GM18507 (cell line): ENCODE data around the gene SIRT3.

Experiments used
- DNase-seq: peaks from one replicate; pipeline ENCODE4 v3.0.0; 2011; ENCODE audit warnings: low read depth; ENCODE audit not compliant: insufficient read length; ENCODE audit errors: extremely low spot score
- FAIRE-seq: peaks from 2 replicates; lab custom pipeline; 2011; peaks lifted over from hg19 to GRCh38; lab: Jason Lieb, UNC

SIRT3 gene

DNA sequence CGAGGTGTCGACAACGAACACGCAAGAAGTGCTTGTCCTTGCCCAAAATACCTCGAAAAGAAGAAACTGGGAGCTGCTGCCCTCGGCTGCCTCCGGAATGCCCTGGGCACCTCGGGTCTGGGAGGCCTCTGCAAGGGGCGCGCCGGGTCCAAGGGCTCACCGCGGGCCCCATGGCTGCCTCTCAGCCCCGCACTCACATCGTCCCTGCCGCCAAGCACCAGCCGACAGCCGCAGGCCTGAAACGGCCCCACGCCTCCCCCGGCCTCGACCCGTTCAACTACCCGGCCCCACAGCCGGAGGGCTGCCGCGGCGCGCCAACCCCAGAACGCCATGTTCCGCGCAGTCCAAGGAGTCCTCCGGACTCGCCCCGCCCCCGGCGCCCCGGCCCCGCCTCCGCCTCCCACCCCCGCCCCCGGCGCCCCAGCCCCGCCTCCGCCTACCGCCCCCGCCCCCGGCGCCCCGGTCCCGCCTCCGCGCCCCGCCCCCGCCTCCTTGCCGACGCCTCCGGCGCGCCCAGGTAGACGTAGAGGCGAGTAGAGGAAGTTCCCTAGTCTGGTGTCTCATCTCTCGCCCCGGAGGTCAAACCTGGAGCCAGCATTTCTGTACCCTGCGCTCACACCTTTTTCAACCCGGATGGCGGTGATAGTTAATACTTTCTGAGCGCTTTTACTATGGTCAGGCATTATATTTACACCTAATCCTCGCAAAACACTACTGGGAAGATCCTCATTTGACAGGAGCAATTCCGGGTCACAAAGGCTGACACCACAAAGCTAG lies at the start of gene SIRT3:
SIRT3 (minus strand) TSS at position 346 of the 777 bp plus-strand sequence; CDS start at position 332, 14 bp downstream.
- DNase-seq (peak; percentile 96), FAIRE-seq (peak; percentile 80)

DNA sequence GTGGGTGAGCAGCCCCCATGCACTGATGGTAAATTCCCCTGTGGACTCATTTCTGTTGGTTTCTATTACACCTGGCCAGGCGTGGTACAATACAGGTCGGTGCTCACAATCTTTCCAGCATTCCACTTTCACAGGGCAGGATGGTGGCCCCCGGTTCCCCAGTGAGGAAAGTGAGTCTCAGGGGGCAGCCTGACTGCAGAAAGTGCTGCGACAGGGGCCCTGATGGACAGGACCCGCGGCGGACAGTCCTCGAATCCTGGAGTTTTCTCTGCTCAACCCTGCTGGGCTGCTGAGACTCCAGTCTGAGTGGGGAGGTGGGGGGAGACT lies 49.7 kb upstream of the SIRT3 start:
- DNase-seq (no peak), FAIRE-seq (no peak)

DNA sequence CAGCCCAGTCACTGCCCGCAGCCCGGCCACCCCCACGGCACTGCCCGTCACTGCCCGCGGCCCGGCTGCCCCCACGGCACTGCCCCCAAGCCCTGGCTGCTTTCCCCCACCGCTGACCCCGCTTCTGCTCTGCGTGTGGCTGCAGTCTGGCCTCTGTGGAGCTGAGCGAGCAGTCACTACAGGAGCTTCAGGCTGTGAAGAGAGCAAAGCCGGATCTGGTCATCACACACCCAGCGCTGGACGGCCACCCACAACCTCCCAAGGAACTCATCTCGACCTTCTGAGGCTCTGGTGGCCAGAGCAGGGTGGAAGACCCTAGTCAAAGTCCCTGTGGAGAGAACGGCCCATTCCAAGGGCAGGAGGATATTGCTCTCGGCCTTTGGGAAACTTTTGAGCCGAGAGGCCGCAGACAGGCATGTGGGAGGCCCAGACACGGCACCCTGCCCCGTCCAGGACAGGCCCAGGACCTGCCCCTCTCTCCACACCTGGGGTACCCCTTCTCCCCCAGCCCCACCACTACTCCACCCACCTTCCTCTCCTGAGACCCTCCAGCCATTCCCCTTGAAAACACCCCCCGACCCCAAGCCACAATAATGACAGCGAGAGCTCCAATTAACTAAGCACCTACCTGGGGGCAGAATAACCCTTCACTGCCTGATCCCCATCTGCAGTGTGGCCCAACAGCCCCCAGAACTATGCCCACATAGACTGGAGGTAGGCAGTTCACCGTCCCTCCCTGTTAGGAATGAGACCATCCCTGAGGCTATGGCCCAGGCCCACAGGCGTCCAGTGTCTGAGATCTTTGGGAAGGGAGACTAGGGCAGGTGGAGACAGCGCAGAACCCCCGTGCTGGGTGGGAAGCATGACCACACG lies 49.1 kb upstream of the SIRT3 start:
- no peak for DNase-seq
- no peak for FAIRE-seq

DNA sequence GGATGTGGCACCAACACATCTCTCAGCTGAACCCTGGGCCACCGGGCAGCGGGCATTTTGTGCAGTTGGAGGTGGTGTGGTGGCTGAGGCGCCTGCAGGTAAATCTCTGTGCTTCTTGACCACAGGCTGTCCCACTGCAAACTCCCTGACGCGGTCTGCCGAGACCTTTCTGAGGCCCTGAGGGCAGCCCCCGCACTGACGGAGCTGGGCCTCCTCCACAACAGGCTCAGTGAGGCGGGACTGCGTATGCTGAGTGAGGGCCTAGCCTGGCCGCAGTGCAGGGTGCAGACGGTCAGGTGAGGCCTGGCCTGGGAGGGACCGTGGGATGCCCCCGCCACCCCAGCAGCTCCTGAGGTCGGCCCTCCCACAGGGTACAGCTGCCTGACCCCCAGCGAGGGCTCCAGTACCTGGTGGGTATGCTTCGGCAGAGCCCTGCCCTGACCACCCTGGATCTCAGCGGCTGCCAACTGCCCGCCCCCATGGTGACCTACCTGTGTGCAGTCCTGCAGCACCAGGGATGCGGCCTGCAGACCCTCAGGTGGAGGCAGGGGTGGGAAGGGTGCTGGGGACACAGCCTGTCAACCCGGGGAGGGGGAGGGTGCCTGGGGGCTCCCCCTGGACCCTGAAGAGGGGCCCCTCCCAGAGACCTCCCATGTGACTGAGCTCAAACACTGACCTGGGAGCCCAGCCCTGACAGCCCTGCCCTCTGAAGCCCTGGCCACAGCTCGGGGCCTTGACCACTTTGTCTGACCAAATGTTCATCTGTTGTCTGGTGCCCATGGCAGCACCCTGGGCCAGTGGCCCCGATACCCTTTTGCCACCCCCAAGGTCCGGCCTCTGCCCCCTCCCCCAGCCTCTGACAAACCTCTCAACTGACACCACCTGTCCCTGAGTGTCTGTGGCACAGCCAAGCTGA lies 48.2 kb upstream of the SIRT3 start:
- DNase-seq (no peak), FAIRE-seq (no peak)

DNA sequence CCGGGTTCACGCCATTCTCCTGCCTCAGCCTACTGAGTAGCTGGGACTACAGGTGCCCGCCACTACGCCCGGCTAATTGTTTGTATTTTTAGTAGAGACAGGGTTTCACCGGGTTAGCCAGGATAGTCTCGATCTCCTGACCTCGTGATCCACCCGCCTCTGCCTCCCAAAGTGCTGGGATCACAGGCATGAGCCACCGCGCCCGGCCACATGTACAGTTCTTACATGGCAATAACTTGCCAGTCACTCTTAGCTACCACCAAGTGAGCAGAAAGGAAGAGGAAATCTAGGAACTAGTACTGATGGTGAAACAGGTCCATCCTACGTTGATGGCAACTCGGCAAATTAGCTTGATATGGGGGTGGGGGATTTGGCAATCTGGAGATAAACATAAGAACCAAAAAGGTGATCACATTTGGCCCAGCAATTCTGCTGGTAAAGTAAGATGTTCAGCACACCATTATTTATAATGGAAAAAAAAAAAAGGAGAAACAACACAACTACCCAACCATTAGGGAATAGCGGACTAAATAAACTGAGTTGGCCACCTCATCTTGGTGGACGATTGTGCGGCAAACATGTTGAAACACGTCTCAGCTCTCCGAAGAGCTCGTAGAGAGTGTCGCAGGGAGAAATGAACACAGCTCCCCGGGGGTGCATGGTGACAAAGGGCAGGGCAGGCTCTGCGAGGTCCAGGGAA lies 47.4 kb upstream of the SIRT3 start:
- no peak for DNase-seq
- FAIRE-seq: no peak

DNA sequence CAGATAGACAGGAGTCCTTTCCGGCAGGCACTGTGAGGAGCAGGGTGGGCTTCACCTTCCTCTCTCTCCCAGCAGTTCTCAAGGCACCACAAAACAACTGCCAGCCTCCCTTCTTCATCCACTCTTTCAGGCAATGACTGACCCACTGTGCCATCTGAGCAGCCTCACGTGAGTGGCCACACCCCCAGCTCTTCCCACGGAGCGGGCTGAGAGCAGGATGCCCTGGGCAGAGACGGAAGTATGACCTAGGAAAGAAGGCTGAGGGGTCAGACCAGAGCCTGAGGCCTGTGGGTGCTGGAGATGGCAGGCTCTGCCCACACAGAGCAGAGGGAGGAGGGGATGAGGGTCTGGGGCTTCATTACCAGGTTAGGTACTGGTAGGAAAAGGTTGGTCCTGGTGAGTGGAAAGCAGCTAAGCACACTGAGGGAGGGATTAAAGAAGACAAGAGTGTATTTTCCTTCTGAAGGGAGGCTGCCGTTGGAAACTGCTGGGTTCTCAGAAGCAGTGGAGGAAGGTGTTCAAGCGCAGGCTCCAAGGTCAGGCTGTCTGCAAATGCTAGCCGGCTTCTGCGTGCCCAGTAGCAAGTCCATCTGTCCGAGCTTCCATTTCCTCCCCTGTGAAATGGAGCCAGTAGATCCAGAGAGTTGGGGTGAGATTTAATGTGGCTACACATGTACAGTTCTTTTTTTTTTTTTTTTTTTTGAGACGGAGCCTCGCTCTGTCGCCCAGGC lies 46.7 kb upstream of the SIRT3 start:
- FAIRE-seq (no peak), DNase-seq (no peak)

DNA sequence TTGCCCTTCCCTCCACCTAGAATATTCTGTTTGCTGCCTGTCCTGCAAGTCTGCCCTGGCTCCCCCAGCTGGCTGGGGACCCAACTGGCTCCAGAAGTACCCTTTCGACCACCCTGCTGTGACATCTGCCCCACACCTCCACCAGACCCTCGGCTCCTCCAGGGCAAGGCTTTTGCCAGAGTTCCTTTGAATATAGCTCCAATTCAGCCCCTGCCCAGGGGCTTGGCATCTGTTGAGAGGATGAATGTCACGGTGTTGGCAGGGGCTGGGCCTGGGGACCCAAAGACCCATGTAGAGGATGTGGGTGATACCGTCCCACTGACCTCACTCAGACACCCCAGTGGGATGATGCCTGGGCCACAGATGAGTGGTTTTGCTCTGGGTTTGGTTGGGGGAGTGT lies 46.0 kb upstream of the SIRT3 start:
- DNase-seq (no peak), FAIRE-seq (no peak)

DNA sequence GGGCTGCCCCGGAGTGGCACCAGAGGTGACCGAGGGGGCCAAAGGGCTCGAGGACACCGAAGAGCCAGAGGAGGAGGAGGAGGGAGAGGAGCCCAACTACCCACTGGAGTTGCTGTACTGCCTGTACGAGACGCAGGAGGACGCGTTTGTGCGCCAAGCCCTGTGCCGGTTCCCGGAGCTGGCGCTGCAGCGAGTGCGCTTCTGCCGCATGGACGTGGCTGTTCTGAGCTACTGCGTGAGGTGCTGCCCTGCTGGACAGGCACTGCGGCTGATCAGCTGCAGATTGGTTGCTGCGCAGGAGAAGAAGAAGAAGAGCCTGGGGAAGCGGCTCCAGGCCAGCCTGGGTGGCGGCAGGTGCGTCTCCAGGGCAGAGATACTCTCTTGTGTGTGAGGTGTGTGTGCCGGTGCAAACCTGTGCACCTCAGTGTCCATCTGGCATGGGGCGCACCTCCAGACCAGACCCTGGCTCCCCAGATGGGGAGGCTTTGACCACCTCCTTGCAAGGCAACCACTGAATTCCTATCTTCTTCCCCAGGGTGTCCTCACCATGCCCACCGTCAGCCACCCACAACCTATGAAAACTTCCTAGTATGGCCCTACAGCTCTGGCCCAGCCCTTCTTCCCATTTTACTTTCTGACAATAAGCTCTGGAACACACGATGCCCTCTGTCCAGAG lies 45.5 kb upstream of the SIRT3 start:
- no peak for DNase-seq
- no peak for FAIRE-seq

DNA sequence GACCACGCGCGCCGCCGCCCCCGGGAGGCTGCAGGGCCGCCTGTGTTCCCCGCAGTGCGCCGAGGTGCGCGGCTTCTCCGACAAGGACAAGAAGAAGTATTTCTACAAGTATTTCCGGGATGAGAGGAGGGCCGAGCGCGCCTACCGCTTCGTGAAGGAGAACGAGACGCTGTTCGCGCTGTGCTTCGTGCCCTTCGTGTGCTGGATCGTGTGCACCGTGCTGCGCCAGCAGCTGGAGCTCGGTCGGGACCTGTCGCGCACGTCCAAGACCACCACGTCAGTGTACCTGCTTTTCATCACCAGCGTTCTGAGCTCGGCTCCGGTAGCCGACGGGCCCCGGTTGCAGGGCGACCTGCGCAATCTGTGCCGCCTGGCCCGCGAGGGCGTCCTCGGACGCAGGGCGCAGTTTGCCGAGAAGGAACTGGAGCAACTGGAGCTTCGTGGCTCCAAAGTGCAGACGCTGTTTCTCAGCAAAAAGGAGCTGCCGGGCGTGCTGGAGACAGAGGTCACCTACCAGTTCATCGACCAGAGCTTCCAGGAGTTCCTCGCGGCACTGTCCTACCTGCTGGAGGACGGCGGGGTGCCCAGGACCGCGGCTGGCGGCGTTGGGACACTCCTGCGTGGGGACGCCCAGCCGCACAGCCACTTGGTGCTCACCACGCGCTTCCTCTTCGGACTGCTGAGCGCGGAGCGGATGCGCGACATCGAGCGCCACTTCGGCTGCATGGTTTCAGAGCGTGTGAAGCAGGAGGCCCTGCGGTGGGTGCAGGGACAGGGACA lies 44.8 kb upstream of the SIRT3 start:
- no peak for FAIRE-seq

DNA sequence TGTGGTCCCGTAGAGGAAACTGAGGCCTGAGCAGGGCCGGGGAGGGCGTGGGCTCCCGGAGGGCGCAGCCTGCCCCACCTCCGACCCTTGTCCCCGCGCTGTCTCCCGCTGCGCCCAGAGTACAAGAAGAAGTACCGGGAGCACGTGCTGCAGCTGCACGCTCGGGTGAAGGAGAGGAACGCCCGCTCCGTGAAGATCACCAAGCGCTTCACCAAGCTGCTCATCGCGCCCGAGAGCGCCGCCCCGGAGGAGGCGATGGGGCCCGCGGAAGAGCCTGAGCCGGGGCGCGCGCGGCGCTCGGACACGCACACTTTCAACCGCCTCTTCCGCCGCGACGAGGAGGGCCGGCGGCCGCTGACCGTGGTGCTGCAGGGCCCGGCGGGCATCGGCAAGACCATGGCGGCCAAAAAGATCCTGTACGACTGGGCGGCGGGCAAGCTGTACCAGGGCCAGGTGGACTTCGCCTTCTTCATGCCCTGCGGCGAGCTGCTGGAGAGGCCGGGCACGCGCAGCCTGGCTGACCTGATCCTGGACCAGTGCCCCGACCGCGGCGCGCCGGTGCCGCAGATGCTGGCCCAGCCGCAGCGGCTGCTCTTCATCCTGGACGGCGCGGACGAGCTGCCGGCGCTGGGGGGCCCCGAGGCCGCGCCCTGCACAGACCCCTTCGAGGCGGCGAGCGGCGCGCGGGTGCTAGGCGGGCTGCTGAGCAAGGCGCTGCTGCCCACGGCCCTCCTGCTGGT lies 44.0 kb upstream of the SIRT3 start:
- FAIRE-seq: peak; percentile 21
- DNase-seq: no peak

More for the DNA sequence above, 44.8 kb upstream of the SIRT3 start:
- DNase-seq: no peak

DNA sequence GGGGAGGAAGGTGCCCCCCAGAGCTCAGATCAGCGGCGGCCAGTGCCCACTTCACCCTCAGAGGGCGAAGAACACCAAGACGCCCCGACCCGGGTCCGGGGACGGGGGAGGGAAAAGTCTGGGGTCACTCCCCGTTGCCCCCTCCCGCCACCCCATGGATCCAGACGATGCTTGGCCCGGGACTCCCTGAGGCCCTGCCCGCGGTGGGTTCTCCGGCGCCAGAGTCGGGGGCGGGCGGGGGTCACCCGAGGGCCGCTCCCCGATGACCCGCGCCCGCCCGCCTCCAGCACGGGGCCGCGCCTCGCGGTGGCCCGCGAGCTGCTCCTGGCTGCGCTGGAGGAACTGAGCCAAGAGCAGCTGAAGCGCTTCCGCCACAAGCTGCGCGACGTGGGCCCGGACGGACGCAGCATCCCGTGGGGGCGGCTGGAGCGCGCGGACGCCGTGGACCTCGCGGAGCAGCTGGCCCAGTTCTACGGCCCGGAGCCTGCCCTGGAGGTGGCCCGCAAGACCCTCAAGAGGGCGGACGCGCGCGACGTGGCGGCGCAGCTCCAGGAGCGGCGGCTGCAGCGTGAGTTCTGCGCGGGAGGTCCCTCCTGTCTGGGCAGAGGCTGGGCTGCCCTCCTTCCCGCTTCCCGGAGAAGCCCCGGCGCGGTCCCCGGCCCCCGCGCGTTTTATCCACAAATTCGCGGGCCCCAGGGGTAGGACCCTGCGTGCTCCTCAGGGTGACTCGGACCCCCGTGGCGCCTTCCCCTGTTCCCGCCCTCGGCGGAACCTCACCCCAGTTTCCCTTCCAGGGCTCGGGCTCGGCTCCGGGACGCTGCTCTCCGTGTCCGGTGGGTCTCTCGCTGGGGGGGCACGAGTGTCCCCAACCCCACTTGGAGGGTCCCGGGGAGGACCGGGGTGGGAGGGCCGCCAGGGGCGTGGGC lies 43.2 kb upstream of the SIRT3 start:
- FAIRE-seq (no peak), DNase-seq (no peak)

DNA sequence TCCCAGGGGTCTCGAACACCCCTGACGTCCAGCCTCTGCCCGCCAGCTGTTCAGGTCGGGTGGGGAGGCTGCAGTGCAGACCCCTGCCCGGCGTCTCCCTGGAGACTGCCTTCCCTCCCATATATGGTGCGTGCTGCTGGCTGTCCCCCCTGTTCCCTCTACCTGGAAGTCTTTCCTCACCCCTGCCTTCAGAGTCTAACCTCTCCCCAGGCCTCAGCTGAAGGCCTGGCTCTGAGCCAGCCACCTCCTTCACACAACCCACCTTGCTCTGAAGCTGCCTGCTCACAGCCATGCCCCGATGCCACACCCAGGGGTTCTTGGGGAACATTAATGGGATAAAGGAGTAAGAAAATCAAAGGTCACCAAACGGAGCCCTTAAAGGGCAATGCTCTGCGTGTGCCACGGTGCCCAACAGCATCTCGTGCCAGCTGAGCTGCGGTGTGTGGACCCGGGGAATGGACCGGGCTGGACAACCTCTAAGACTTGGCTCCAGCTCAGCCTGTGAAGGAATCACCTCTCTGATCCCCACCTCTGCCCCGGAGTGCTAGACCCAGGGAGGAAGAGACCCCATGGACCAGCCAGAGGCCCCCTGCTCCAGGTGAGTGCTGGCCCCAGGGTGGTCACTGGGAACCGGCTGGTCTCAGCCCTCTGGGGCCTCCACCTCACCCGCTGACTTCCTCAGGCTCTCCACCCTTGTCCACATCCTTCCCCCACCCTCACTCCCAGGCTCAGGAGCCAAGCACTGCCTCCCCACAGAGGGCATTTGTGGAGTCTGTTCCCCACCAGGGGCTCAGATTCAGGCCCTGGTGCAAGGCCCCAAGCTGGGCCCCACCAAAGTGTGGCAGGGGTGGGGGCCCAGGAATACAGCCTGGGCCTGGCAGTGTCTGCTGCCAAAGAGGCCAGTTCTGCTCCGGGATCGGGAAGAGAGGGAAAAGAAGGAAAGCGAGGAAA lies 42.1 kb upstream of the SIRT3 start, which contains the start of gene NLRP6:
NLRP6 (plus strand) TSS at position 407 of the 951 bp plus-strand sequence; CDS start at position 570, 163 bp downstream.
- DNase-seq (no peak), FAIRE-seq (no peak)

DNA sequence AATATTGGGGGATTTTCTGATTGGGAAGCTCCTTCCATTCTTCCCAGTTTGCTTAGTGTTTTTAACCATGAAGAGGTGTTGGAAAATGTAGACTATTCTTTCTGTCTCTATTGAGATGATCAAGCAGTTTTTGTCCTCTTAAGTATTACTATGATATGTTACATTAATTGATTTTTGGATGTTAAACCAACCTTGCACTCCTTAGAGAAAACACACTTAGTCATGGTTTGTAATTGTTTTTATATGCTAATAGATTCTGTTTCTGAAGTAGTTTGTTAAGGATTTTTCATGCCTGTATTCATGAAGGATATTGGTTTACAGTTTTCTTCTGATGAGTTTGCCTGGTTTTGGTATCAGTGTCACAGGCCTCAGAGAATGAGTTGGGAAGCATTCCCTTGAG lies 40.1 kb upstream of the SIRT3 start:
- DNase-seq (no peak), FAIRE-seq (no peak)

DNA sequence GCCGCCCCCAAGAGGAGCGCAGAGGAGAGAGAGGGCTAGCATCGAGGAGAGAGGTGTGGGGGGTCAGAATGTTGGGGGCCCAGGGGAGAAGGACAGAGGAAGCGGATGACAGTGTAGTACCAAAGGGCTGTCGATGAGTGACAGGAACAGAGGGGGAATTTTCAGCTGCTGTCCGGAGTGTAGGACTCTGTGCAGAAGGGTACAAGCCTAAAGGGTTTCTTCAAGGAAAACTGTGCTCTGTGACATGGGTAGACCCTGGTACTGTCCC lies 36.7 kb upstream of the SIRT3 start:
- DNase-seq (no peak), FAIRE-seq (no peak)
